Kidney (tissue), 14 donors: Measurements from ENCODE around the gene KIF26B. TPM values are rescaled to one million over a fixed set of nuclear protein-coding genes. Genes with fewer than 3 reads are reported as not detected.

Experiments
- DNase-seq, 5 donors: peaks; one replicate each; pipeline ENCODE4 v3.0.0-alpha.2; 2013 to 2020
- FAIRE-seq: peaks from 2 replicates; lab custom pipeline; 2012; peaks lifted over from hg19 to GRCh38; lab: Jason Lieb, UNC
- H3K27ac ChIP-seq, 2 donors: one replicate each; pipeline ENCODE4 v1.7.0; 2013; ENCODE audit warnings: low read depth in 2 of 2, low read length in 2 of 2, inconsistent platforms in 1 of 2
- H3K27me3 ChIP-seq: one replicate; pipeline ENCODE4 v1.7.1; 2013; ENCODE audit warnings: low read length, inconsistent platforms; ENCODE audit not compliant: control insufficient read depth, insufficient read depth
- H3K36me3 ChIP-seq, 3 donors: one replicate each; pipeline versions ENCODE4 v1.7.0 to v1.7.1; 2013; ENCODE audit warnings: low read length in 3 of 3, control low read depth in 1 of 3, inconsistent platforms in 1 of 3; ENCODE audit not compliant: insufficient read depth in 3 of 3, control insufficient read depth in 2 of 3
- H3K4me1 ChIP-seq, 3 donors: one replicate each; pipeline versions ENCODE4 v1.7.0 to v1.7.1; 2013; ENCODE audit warnings: low read length in 3 of 3, inconsistent platforms in 1 of 3, low read depth in 1 of 3; ENCODE audit not compliant: control insufficient read depth in 2 of 3, insufficient read depth in 2 of 3
- H3K4me3 ChIP-seq, 3 donors: one replicate each; pipeline versions ENCODE4 v1.7.0 to v1.8.1; 2013; ENCODE audit warnings: low read length in 3 of 3, control low read depth in 1 of 3, inconsistent platforms in 1 of 3
- H3K9ac ChIP-seq, 3 donors: one replicate each; pipeline versions ENCODE4 v1.7.0 to v1.7.1; 2013; ENCODE audit warnings: low read length in 3 of 3, control low read depth in 1 of 3, inconsistent platforms in 1 of 3
- H3K9me3 ChIP-seq, 3 donors: one replicate each; pipeline versions ENCODE4 v1.7.0 to v1.7.1; 2013; ENCODE audit warnings: low read length in 3 of 3, control low read depth in 1 of 3, inconsistent platforms in 1 of 3; ENCODE audit not compliant: control insufficient read depth in 2 of 3, insufficient read depth in 1 of 3
- CTCF ChIP-seq: IDR thresholded peaks from 3 replicates; pipeline ENCODE4 v1.5.1; 2012; ENCODE audit warnings: mild to moderate bottlenecking, moderate library complexity, borderline replicate concordance; ENCODE audit not compliant: insufficient read depth; ENCODE audit errors: extremely low read depth
- intact Hi-C: fragments of 100-400 bp; cut with DNase I; formaldehyde crosslinking; loops from one replicate; pipeline ENCODE4 v1.11.1; 2022
- polyA plus RNA-seq: library from polyadenylated mRNA; stranded (reverse); fragments of 350-450 nt; fragmentation: Illumina TruSeq; extraction: RNeasy Lipid Tissue Mini Kit (QIAGEN cat#74804); gene quantifications from one replicate; pipeline ENCODE4 v1.2.3, GENCODE V29; 2014; ENCODE audit warnings: low read depth, low replicate concordance; ENCODE audit not compliant: insufficient read depth
- total RNA-seq: library from RNA; stranded (reverse); fragmentation: NEBNext Ultra II Directional; extraction: Animal tissue kit (Norgen Biotek cat#: 25700); gene quantifications from one replicate; pipeline ENCODE4 v1.2.1, GENCODE V29; 2021
- donor health status: control.
- donor health status: control.
- donor health status: control.
- donor health status: control.
- donor health status: control.
- donor health status: DM: yes; HTN: yes; CAD: no.
- donor health status: Normal renal cell carcinoma (clear cell type).

KIF26B gene
- total and polyA plus RNA-seq, 2 donors from 2014 or later, result 0.52 to 10.7 TPM

- TF ChIP-seq CTCF, result no peak
- no peak overlapping the region for H3K4me3 ChIP-seq
- no peak for DNase-seq
- FAIRE-seq, result no peak
- no peaks in the 10 kb centered on the region for H3K9me3 ChIP-seq
- H3K36me3 ChIP-seq, result no peaks in the 10 kb centered on the region
- no peaks in the 10 kb centered on the region for H3K4me1 ChIP-seq
- no peaks in the 10 kb centered on the region for H3K27me3 ChIP-seq
- no peak overlapping the region for H3K27ac ChIP-seq
- H3K9ac ChIP-seq, result no peak overlapping the region
- intact Hi-C loops, result no loop called here
Measured at GRCh38 chr1:245682638-245683628, 528.1 kb downstream of the KIF26B start.

DNA sequence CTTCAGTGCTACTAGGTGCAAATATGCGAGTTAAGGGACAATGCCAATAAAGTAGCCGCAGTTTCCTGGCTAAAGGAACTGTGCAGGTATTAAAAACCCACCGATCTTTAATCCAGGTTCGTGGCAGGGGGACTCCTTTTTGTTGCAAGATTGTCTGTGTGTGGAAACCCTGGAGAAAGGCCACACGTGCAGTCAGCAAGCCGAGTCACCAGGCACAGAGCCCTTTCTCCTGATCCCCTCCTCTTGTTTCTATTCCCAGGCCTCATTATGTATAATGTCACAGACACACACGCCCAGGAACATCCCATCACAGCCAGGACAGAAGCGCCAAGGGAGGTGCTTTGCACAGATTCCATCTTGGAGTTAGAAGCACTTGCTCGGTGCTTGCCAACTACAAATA is 528.9 kb downstream of the KIF26B start:
- Histone ChIP-seq H3K4me1 (no peaks in the 10 kb centered on the region), H3K27ac (no peak overlapping the region), H3K36me3 (no peaks in the 10 kb centered on the region), H3K27me3 (no peaks in the 10 kb centered on the region), H3K9ac (no peak overlapping the region), H3K4me3 (no peak overlapping the region), H3K9me3 (no peaks in the 10 kb centered on the region)
- FAIRE-seq (no peak), DNase-seq (no peak)
- intact Hi-C loops, result no loop called here
- no peak for TF ChIP-seq CTCF

DNA sequence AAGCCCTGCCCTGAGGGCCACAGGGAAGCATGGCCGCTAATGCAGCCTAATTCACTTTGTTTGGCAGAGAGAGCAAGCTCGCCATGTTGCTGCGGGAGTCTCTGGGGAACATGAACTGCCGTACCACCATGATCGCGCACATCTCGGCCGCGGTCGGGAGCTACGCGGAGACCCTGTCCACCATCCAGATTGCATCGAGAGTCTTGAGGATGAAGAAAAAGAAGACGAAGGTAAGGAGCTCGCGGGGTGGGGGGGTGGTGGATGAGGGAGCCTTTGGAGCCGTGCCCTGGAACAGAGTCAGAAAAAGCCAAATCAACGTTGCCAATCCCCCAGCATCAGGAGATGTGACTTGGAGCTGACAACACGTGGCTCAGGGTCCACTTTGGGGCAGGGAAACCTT is 529.4 kb downstream of the KIF26B start:
- H3K4me3 ChIP-seq, result no peak overlapping the region
- no peak for TF ChIP-seq CTCF
- no peaks in the 10 kb centered on the region for H3K9me3 ChIP-seq
- no peaks in the 10 kb centered on the region for H3K36me3 ChIP-seq
- H3K9ac ChIP-seq, result no peak overlapping the region
- no peaks in the 10 kb centered on the region for H3K4me1 ChIP-seq
- intact Hi-C loops, result no loop called here
- no peak overlapping the region for H3K27ac ChIP-seq
- H3K27me3 ChIP-seq, result no peaks in the 10 kb centered on the region
- FAIRE-seq, result no peak
- DNase-seq, result no peak
